HG02938 (cell line): Measurements from ENCODE around the gene CTNNA3.

Experiments used
- ATAC-seq: cut with Tn5 transposase; IDR thresholded peaks from one replicate; pipeline ENCODE4 v1.9.1; 2021; ENCODE audit warnings: mild to moderate bottlenecking, moderate library complexity; ENCODE audit not compliant: unreplicated experiment

The CTNNA3 gene

GRCh38 chr10:67385566-67385965 is 310.4 kb downstream of the CTNNA3 start:
- ATAC-seq = no peak

- ATAC-seq = no peak
These were observed 310.9 kb downstream of the CTNNA3 start for GRCh38 chr10:67385089-67385488.

- no peak for ATAC-seq
These were observed 364.7 kb downstream of the CTNNA3 start for GRCh38 chr10:67331121-67331910.

GRCh38 chr10:67327626-67328535 is 368.1 kb downstream of the CTNNA3 start:
- no peak for ATAC-seq

- ATAC-seq = no peak
These were observed 376.0 kb downstream of the CTNNA3 start for GRCh38 chr10:67319976-67320375.

- ATAC-seq = no peak
These were observed 387.1 kb downstream of the CTNNA3 start for GRCh38 chr10:67308912-67309311.

- no peak for ATAC-seq
These were observed 389.3 kb downstream of the CTNNA3 start for GRCh38 chr10:67306588-67307205.

- ATAC-seq = no peak
These were observed 393.3 kb downstream of the CTNNA3 start for GRCh38 chr10:67302701-67303100.

- ATAC-seq = no peak
These were observed 396.2 kb downstream of the CTNNA3 start for GRCh38 chr10:67299761-67300160.

- no peak for ATAC-seq
These were observed 398.3 kb downstream of the CTNNA3 start for GRCh38 chr10:67297637-67298181.

GRCh38 chr10:67296926-67297325 is 399.1 kb downstream of the CTNNA3 start:
- ATAC-seq = no peak

GRCh38 chr10:67288688-67289410 is 407.1 kb downstream of the CTNNA3 start:
- no peak for ATAC-seq

- ATAC-seq = no peak
These were observed 411.4 kb downstream of the CTNNA3 start for GRCh38 chr10:67284589-67284988.

- ATAC-seq = no peak
These were observed 413.1 kb downstream of the CTNNA3 start for GRCh38 chr10:67282871-67283270.

GRCh38 chr10:67280405-67280804 is 415.6 kb downstream of the CTNNA3 start:
- no peak for ATAC-seq

GRCh38 chr10:67277402-67277801 is 418.6 kb downstream of the CTNNA3 start:
- no peak for ATAC-seq

GRCh38 chr10:67269828-67270227 is 426.2 kb downstream of the CTNNA3 start:
- no peak for ATAC-seq

GRCh38 chr10:67268146-67268545 is 427.8 kb downstream of the CTNNA3 start:
- ATAC-seq = no peak

- no peak for ATAC-seq
These were observed 433.3 kb downstream of the CTNNA3 start for GRCh38 chr10:67262675-67263074.

- no peak for ATAC-seq
These were observed 434.6 kb downstream of the CTNNA3 start for GRCh38 chr10:67261300-67261797.
